PC-9 (cell line): Measurements from ENCODE around the gene S100PBP.

Experiments
- EZH2 ChIP-seq: fragments of 200-600 bp; sonication (generic); IDR thresholded peaks from 2 replicates; pipeline ENCODE4 v1.8.0; 2017; ENCODE audit warnings: antibody characterized with exemption, low read depth
- TF ChIP-seq, protein P1 (sequence below): fragments of 200-600 bp; sonication (generic); conservative IDR thresholded peaks from 2 replicates; pipeline ENCODE4 v1.6.1; 2017; ENCODE audit warnings: mixed run types, antibody characterized with exemption, mild to moderate bottlenecking, moderate library complexity

DNA sequence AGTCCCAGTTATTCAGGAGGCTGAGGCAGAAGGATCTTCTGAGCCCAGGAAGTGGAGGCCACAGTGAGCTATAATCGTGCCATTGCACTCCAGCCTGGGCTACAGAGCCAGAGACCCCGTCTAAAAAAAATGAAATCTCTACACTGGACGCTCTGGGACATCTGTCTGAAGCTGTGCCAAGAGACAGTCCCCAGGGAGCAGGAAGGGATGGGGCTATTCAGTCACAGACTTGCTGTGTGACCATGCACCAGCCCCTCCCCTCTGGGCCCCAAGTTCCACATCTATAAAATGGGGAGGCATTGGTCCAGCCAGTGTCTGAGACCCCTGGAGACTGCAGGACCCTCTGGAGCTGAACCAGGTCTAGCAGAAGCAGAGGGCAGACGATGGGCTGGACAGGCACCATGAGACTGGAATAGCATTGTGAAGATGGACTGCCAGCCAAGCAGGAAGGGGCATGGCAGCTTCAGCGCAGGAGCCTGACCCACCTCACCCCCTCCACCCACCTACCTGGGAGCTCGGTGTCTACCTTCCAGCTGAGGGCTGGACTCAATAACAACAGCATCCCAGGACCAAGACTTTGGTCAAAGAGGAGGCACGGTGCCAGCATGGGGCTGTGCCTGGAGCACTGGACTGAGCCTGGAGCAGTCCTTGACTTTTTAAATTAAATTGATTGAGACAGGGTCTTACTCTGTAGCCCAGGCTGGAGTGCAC lies 82.3 kb downstream of the S100PBP start:
- TF ChIP-seq, protein P1, sequence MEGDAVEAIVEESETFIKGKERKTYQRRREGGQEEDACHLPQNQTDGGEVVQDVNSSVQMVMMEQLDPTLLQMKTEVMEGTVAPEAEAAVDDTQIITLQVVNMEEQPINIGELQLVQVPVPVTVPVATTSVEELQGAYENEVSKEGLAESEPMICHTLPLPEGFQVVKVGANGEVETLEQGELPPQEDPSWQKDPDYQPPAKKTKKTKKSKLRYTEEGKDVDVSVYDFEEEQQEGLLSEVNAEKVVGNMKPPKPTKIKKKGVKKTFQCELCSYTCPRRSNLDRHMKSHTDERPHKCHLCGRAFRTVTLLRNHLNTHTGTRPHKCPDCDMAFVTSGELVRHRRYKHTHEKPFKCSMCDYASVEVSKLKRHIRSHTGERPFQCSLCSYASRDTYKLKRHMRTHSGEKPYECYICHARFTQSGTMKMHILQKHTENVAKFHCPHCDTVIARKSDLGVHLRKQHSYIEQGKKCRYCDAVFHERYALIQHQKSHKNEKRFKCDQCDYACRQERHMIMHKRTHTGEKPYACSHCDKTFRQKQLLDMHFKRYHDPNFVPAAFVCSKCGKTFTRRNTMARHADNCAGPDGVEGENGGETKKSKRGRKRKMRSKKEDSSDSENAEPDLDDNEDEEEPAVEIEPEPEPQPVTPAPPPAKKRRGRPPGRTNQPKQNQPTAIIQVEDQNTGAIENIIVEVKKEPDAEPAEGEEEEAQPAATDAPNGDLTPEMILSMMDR = no peak
- no peak for TF ChIP-seq EZH2
